Adrenal gland (tissue), 12 donors: ENCODE data around the gene MAGEF1. TPM values are rescaled to one million over a fixed set of nuclear protein-coding genes. Genes with fewer than 3 reads are reported as not detected.
A peak's percentile ranks its signal among the peaks of the same experiment; 100 is the strongest.

Experiments used
- DNase-seq, 7 donors: peaks; one replicate each; pipeline ENCODE4 v3.0.0-alpha.2; 2019 to 2020
- H3K27ac ChIP-seq, 5 donors: fragments of 200-600 bp; sonication (generic) in 4 of 5; 1 replicate in 3 of 5; 2 replicates in 2 of 5; pipeline versions ENCODE4 v1.5.1 to v1.8.0; 2016 to 2020; ENCODE audit warnings: mild to moderate bottlenecking in 1 of 5
- H3K27me3 ChIP-seq: fragments of 200-600 bp; 2 replicates; pipeline ENCODE4 v1.8.0; 2021
- H3K36me3 ChIP-seq, 2 donors: fragments of 200-600 bp; replicated peaks in 1 of 2; 1 replicate in 1 of 2; 2 replicates in 1 of 2; pipeline versions ENCODE4 v1.5.1 to v1.8.0; 2018 to 2022
- H3K4me1 ChIP-seq, 2 donors: fragments of 200-600 bp; replicated peaks in 1 of 2; 1 replicate in 1 of 2; 2 replicates in 1 of 2; pipeline versions ENCODE4 v1.5.1 to v1.8.0; 2018 to 2021
- H3K4me3 ChIP-seq, 4 donors: fragments of 200-600 bp; sonication (generic) in 3 of 4; one replicate each; pipeline ENCODE4 v1.5.1; 2016 to 2018
- H3K9me3 ChIP-seq, 3 donors: fragments of 200-600 bp; sonication (generic) in 1 of 3; replicated peaks in 1 of 3; 1 replicate in 2 of 3; 2 replicates in 1 of 3; pipeline versions ENCODE4 v1.5.1 to v1.8.0; 2016 to 2021
- CTCF ChIP-seq, 6 experiments: fragments of 450-650 bp in 4 of 6; fragments of 200-600 bp in 2 of 6; sonication (generic) in 1 of 6; IDR thresholded peaks; 1 replicate in 5 of 6; 2 replicates in 1 of 6; pipeline versions ENCODE4 v1.5.1 to v1.8.0; 2016 to 2021; ENCODE audit warnings: antibody characterized with exemption in 6 of 6, mild to moderate bottlenecking in 2 of 6, moderate library complexity in 1 of 6
- POLR2A ChIP-seq, 2 donors: fragments of 450-650 bp; IDR thresholded peaks; one replicate each; pipeline ENCODE4 v1.6.1; 2017; ENCODE audit warnings: antibody characterized with exemption in 2 of 2, mild to moderate bottlenecking in 2 of 2, moderate library complexity in 1 of 2
- WGBS, 4 donors: extraction: QIAGEN DNeasy Blood & Tissue Kit in 2 of 4; methylation state at CpG; one replicate each; pipeline versions ENCODE4 v1.1.5 to v1.1.7; 2013 to 2017; 5-methylcytosine and 5-hydroxymethylcytosine counted together
- intact Hi-C, 2 donors: fragments of 100-400 bp; cut with DNase I; formaldehyde crosslinking; loops; one replicate each; pipeline versions ENCODE4 v1.14.1 to v1.15.0; 2022 to 2023
- polyA plus RNA-seq, 3 donors: library from polyadenylated mRNA; stranded (reverse); fragments of 200-250 nt in 2 of 3; fragments of 350-450 nt in 1 of 3; fragmentation: Illumina TruSeq in 1 of 3; extraction: RNeasy Lipid Tissue Mini Kit (QIAGEN cat#74804) in 1 of 3; gene quantifications; one replicate each; pipeline ENCODE4 v1.2.3, GENCODE V29; 2013 to 2014
- total RNA-seq, 9 donors: library from RNA; depleted of rRNA in 4 of 9; stranded (reverse); fragments of >200 nt in 4 of 9; fragments of 120-200 nt in 1 of 9; fragmentation: NEBNext Ultra II Directional in 1 of 9; extraction: Animal tissue kit (Norgen Biotek cat#: 25700) in 1 of 9; gene quantifications; one replicate each; pipeline versions ENCODE4 v1.1.0 to v1.2.4, GENCODE V29; 2013 to 2023
- donor health status: healthy with polysubstance abuse.
- donor health status: Bipolar disorder and iron deficiency.
- donor health status: DM: yes; HTN: yes; CAD: no.
- donor health status: DM: no; HTN: no; CAD: no.
- donor health status: DM: no; HTN: no; CAD: no.
- donor health status: DM: yes; HTN: yes; CAD: no.

Gene MAGEF1
- total and polyA plus RNA-seq, 12 donors = 22.1 to 69.1 (median 36.3) TPM

- H3K27me3 ChIP-seq = no peaks in the 10 kb centered on the region
- no peak for TF ChIP-seq CTCF (IDR thresholded peaks at IDR 0.05)
- TF ChIP-seq POLR2A (IDR thresholded peaks at IDR 0.05) = no peak
- no peaks in the 10 kb centered on the region for H3K4me1 ChIP-seq
- no peak overlapping the region for H3K27ac ChIP-seq
- 75 to 83% (median 79%) methylated on average over 6 of the region's 6 CpGs for WGBS, 4 donors
- no peaks in the 10 kb centered on the region for H3K36me3 ChIP-seq
- H3K4me3 ChIP-seq = no peak overlapping the region
- no peaks in the 10 kb centered on the region for H3K9me3 ChIP-seq
- intact Hi-C loops = loop anchor here in 1 of 2 donors (10.0 kb wide), 1 partner anchor 47 kb away; no protein-coding TSS in a partner anchor
- peak in 1 of 7 donors; percentile 33 for DNase-seq
Observed at GRCh38 chr3:184728010-184728527, 16.2 kb upstream of the MAGEF1 start.

- peak; percentile 56 to 84 (median 67) for DNase-seq
- Histone ChIP-seq H3K27ac (no peak overlapping the region), H3K27me3 (no peaks in the 10 kb centered on the region), H3K9me3 (no peaks in the 10 kb centered on the region), H3K4me1 (no peaks in the 10 kb centered on the region), H3K36me3 (no peaks in the 10 kb centered on the region), H3K4me3 (no peak overlapping the region)
- TF ChIP-seq POLR2A (IDR thresholded peaks at IDR 0.05) = no peak
- TF ChIP-seq CTCF (IDR thresholded peaks at IDR 0.05) = peak; percentile 65 to 78 (median 76)
- WGBS, 4 donors = 29 to 38% (median 30%) methylated on average over 8 to 10 of the region's 10 CpGs
- intact Hi-C loops = loop anchor here in 1 of 2 donors (10.0 kb wide), 1 partner anchor 47 kb away; no protein-coding TSS in a partner anchor
Observed at GRCh38 chr3:184727357-184728009, 15.6 kb upstream of the MAGEF1 start.

GRCh38 chr3:184726497-184726896, 14.6 kb upstream of the MAGEF1 start:
- no peak for DNase-seq
- H3K9me3 ChIP-seq = no peaks in the 10 kb centered on the region
- intact Hi-C loops = loop anchor here in 1 of 2 donors (10.0 kb wide), 1 partner anchor 48 kb away; no protein-coding TSS in a partner anchor
- 79 to 89% (median 87%) methylated on average over 4 of the region's 4 CpGs for WGBS, 4 donors
- TF ChIP-seq POLR2A (IDR thresholded peaks at IDR 0.05) = no peak
- no peak for TF ChIP-seq CTCF (IDR thresholded peaks at IDR 0.05)
- H3K4me3 ChIP-seq = no peak overlapping the region
- H3K27me3 ChIP-seq = no peaks in the 10 kb centered on the region
- no peak overlapping the region for H3K27ac ChIP-seq
- no peaks in the 10 kb centered on the region for H3K4me1 ChIP-seq
- no peaks in the 10 kb centered on the region for H3K36me3 ChIP-seq

GRCh38 chr3:184725176-184725719, 13.4 kb upstream of the MAGEF1 start:
- WGBS, 4 donors = 82 to 93% (median 88%) methylated on average over 12 of the region's 12 CpGs
- TF ChIP-seq POLR2A (IDR thresholded peaks at IDR 0.05) (no peak), CTCF (IDR thresholded peaks at IDR 0.05) (no peak)
- Histone ChIP-seq H3K4me3 (no peak overlapping the region), H3K27ac (no peak overlapping the region), H3K36me3 (no peaks in the 10 kb centered on the region), H3K27me3 (no peaks in the 10 kb centered on the region), H3K4me1 (no peaks in the 10 kb centered on the region), H3K9me3 (no peaks in the 10 kb centered on the region)
- intact Hi-C loops = loop anchor here in 1 of 2 donors (10.0 kb wide), 1 partner anchor 50 kb away; no protein-coding TSS in a partner anchor
- DNase-seq = no peak
